Body of pancreas (tissue), 4 donors: ENCODE data around the gene DNHD1. TPM values are rescaled to one million over a fixed set of nuclear protein-coding genes. Genes with fewer than 3 reads are reported as not detected.

Experiments
- ATAC-seq: fragments of 150-250 bp; one replicate; pipeline ENCODE4 v1.9.1; 2016
- DNase-seq, 4 donors: peaks; one replicate each; pipeline ENCODE4 v3.0.0-alpha.2; 2019
- H3K27ac ChIP-seq, 4 donors: fragments of 200-600 bp; sonication (generic); 1 replicate in 3 of 4; 2 replicates in 1 of 4; pipeline versions ENCODE4 v1.5.1 to v1.6.1; 2016 to 2019; ENCODE audit warnings: mild to moderate bottlenecking in 1 of 4, mixed read lengths in 1 of 4, moderate library complexity in 1 of 4
- H3K27me3 ChIP-seq, 2 donors: fragments of 200-600 bp; sonication (generic); one replicate each; pipeline ENCODE4 v1.6.0; 2016; ENCODE audit warnings: mild to moderate bottlenecking in 1 of 2
- H3K36me3 ChIP-seq, 2 donors: fragments of 200-600 bp; sonication (generic); replicated peaks in 1 of 2; 2 replicates each; pipeline ENCODE4 v1.5.1; 2016; ENCODE audit warnings: low read depth in 2 of 2; ENCODE audit not compliant: insufficient read depth in 1 of 2
- H3K4me1 ChIP-seq: fragments of 200-600 bp; sonication (generic); one replicate; pipeline ENCODE4 v1.6.0; 2016
- H3K4me3 ChIP-seq, 2 donors: fragments of 200-600 bp; sonication (generic); 1 replicate in 1 of 2; 2 replicates in 1 of 2; pipeline ENCODE4 v1.5.1; 2016 to 2019
- H3K9me3 ChIP-seq, 3 donors: fragments of 200-600 bp; sonication (generic); 1 replicate in 2 of 3; 2 replicates in 1 of 3; pipeline ENCODE4 v1.5.1; 2016
- POLR2A ChIP-seq, 3 donors: fragments of 450-650 bp; IDR thresholded peaks; one replicate each; pipeline ENCODE4 v1.6.1; 2016; ENCODE audit warnings: antibody characterized with exemption in 3 of 3, mild to moderate bottlenecking in 2 of 3
- WGBS, 2 donors: methylation state at CpG; one replicate each; pipeline ENCODE4 v1.1.5; 2017; 5-methylcytosine and 5-hydroxymethylcytosine counted together
- intact Hi-C: fragments of 100-400 bp; cut with DNase I; formaldehyde crosslinking; loops from one replicate; pipeline ENCODE4 v1.15.1; 2023
- total RNA-seq, 2 donors: library from RNA; depleted of rRNA; stranded (reverse); fragments of >200 nt; gene quantifications; one replicate each; pipeline ENCODE4 v1.1.0, GENCODE V29; 2016
- TF ChIP-seq, protein P1 (sequence below), 7 experiments: fragments of 450-650 bp in 4 of 7; fragments of 200-600 bp in 3 of 7; sonication (generic) in 3 of 7; IDR thresholded peaks; one replicate each; pipeline ENCODE4 v1.5.1; 2016 to 2019; ENCODE audit warnings: antibody characterized with exemption in 7 of 7

The DNHD1 gene
- total RNA-seq, 2 donors from 2014 or later = 14.5 to 19.1 TPM

DNA sequence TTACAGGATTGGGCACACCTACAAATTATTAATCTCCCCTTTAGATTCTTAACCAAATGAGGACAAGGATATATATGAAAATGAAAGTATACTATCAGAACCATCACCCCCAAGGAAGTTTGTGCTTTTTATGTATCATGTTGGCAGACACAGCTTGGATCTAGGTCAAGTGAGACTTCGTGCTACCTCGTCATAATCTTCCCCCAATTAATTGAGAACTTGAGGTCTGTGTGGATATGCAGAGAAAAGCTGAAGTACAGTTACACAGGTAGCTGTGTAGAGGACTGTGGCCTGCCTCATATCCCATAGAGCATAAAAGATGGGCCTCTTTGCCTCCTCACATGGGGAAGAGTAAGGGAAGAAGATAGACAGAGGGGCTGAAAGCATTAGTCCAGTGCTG, 45.6 kb downstream of the DNHD1 start:
- WGBS, 2 donors = 88 to 90% methylated on average over 2 of the region's 2 CpGs
- Histone ChIP-seq H3K4me3 (no peak overlapping the region), H3K4me1 (peaks cover 14% of the 10 kb centered on the region), H3K36me3 (no peaks in the 10 kb centered on the region), H3K9me3 (no peaks in the 10 kb centered on the region), H3K27me3 (no peaks in the 10 kb centered on the region), H3K27ac (no peak overlapping the region)
- intact Hi-C loops = no loop called here
- DNase-seq = no peak
- ATAC-seq = no peak
- TF ChIP-seq, protein P1, sequence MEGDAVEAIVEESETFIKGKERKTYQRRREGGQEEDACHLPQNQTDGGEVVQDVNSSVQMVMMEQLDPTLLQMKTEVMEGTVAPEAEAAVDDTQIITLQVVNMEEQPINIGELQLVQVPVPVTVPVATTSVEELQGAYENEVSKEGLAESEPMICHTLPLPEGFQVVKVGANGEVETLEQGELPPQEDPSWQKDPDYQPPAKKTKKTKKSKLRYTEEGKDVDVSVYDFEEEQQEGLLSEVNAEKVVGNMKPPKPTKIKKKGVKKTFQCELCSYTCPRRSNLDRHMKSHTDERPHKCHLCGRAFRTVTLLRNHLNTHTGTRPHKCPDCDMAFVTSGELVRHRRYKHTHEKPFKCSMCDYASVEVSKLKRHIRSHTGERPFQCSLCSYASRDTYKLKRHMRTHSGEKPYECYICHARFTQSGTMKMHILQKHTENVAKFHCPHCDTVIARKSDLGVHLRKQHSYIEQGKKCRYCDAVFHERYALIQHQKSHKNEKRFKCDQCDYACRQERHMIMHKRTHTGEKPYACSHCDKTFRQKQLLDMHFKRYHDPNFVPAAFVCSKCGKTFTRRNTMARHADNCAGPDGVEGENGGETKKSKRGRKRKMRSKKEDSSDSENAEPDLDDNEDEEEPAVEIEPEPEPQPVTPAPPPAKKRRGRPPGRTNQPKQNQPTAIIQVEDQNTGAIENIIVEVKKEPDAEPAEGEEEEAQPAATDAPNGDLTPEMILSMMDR (IDR thresholded peaks at IDR 0.05) = no peak
- no peak for TF ChIP-seq POLR2A (IDR thresholded peaks at IDR 0.05)

DNA sequence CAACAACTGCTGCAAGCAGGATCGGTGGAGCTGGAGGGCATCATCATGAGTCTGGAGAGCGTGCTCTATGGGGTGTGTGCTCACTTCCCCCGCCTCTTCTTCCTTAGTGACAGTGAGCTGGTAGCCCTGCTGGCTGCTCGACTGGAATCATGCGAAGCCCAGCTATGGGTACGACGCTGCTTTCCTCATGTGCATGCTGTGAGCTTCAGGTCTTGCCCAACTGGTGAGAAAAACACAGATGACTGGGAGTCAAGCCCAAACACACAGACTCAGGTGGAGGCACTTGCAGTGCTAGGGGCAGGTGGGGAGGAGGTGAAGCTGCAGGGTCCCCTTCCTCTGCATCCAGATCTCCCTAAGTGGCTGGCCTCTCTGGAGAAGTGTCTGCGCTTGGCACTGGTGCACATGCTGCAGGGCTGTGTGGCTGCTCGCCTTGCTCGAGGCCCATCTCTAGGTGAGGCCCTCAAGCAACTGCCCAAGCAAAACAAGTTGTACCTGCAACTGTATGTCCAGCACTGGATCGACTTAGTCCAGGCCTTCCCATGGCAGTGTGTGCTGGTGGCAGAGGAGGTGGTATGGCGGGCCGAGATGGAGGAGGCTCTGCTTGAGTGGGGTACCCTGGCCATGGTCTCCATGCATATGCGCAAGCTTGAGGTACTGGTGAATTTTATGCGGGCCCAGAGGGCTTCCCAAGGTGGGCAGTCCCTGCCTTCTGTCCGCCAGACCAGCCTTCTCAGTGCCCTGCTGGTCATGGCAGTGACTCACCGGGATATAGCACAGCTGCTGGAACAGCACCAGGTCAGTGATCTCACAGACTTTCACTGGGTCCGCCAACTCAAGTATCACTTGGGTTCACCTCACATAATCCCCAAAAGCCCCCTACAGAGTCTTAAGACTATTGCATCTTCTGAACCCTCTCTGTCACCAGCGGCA, 48.1 kb downstream of the DNHD1 start:
- 73 to 74% methylated on average over 17 to 18 of the region's 19 CpGs for WGBS, 2 donors
- DNase-seq = peak; percentile 57 to 79 (median 74)
- Histone ChIP-seq H3K27ac (peak overlapping the region; percentile 17 to 56 (median 44)), H3K36me3 (no peaks in the 10 kb centered on the region), H3K4me1 (peaks cover 14% of the 10 kb centered on the region), H3K4me3 (no peak overlapping the region), H3K9me3 (no peaks in the 10 kb centered on the region), H3K27me3 (no peaks in the 10 kb centered on the region)
- no peak for TF ChIP-seq POLR2A (IDR thresholded peaks at IDR 0.05)
- TF ChIP-seq, protein P1 (IDR thresholded peaks at IDR 0.05) = no peak
- intact Hi-C loops = no loop called here
- peak; percentile 82 for ATAC-seq

DNA sequence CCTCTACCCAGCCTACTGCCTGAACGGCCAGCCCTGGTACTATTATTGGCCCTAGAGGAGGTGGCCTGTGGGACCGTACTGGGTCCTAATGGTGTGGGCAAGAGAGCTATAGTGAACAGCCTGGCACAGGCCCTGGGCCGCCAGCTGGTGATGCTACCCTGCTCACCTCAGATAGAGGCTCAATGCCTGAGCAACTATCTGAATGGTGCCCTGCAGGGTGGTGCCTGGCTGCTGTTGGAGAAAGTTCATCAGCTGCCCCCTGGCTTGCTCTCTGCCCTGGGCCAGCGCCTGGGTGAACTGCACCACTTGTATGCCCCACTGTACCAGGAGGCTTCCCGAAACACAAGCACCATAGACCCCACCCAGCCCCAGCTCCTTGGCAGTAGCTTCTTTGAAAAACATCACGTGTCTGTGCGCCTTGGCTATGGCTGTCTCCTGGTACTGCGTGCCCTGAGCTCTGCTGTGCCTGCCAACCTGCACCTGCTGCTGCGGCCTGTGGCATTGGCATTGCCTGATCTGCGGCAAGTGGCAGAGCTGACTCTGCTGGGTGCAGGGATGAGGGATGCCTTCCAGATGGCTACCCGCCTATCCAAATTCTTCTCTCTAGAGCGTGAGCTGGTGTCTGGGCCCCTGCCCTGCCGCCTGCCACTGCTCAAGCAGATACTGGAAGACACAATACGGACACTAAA, 49.0 kb downstream of the DNHD1 start:
- peaks cover 14% of the 10 kb centered on the region for H3K4me1 ChIP-seq
- no peak for ATAC-seq
- no peaks in the 10 kb centered on the region for H3K27me3 ChIP-seq
- H3K27ac ChIP-seq = peak overlapping the region in 3 of 4 donors; percentile 17 to 56 (median 51)
- H3K4me3 ChIP-seq = no peak overlapping the region
- no peaks in the 10 kb centered on the region for H3K9me3 ChIP-seq
- TF ChIP-seq POLR2A (IDR thresholded peaks at IDR 0.05) = no peak
- TF ChIP-seq, protein P1 (IDR thresholded peaks at IDR 0.05) = no peak
- no peaks in the 10 kb centered on the region for H3K36me3 ChIP-seq
- 95 to 96% methylated on average over 4 to 13 of the region's 14 CpGs for WGBS, 2 donors
- peak in 2 of 4 donors; percentile 45 to 53 for DNase-seq
- intact Hi-C loops = no loop called here

DNA sequence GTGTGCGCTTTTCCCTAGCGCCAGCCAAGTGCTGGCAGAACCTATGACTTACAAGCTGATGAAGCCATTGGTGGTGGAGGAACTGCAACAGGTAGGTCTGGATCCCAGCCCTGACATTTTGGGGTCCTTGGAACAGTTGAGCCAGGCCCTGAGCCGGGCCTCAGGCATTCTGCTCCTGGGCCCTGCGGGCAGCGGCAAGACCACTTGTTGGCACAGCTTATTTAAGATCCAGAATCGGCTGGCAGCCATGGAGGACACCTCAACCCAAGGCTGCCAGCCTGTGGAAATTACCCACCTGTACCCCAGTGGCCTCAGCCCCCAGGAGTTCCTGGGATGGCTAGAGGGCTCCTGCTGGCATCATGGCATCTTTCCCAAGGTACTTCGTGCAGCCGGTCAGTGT, 49.7 kb downstream of the DNHD1 start:
- H3K9me3 ChIP-seq = no peaks in the 10 kb centered on the region
- DNase-seq (no peak), ATAC-seq (no peak)
- no peak overlapping the region for H3K27ac ChIP-seq
- TF ChIP-seq, protein P1 (IDR thresholded peaks at IDR 0.05) = no peak
- no peak for TF ChIP-seq POLR2A (IDR thresholded peaks at IDR 0.05)
- H3K27me3 ChIP-seq = no peaks in the 10 kb centered on the region
- H3K4me3 ChIP-seq = no peak overlapping the region
- WGBS, 2 donors = 92 to 100% methylated on average over 3 to 5 of the region's 8 CpGs
- no peaks in the 10 kb centered on the region for H3K36me3 ChIP-seq
- intact Hi-C loops = no loop called here
- peaks cover 14% of the 10 kb centered on the region for H3K4me1 ChIP-seq
